Skeletal muscle satellite cell (primary cell): Measurements from ENCODE around the gene RABAC1. TPM values are rescaled to one million over a fixed set of nuclear protein-coding genes. Genes with fewer than 3 reads are reported as not detected.
A peak's percentile ranks its signal among the peaks of the same experiment; 100 is the strongest.

ENCODE experiments used
- H3K27me3 ChIP-seq: 2 replicates; pipeline ENCODE4 v1.7.0; 2013; ENCODE audit warnings: low read length; ENCODE audit not compliant: control insufficient read depth, insufficient read depth
- H3K36me3 ChIP-seq: 2 replicates; pipeline ENCODE4 v1.7.0; 2013; ENCODE audit warnings: mild to moderate bottlenecking, control low read depth, low read length; ENCODE audit not compliant: insufficient read depth
- H3K4me1 ChIP-seq: 2 replicates; pipeline ENCODE4 v1.7.0; 2013; ENCODE audit warnings: low read length; ENCODE audit not compliant: control insufficient read depth, insufficient read depth
- H3K4me2 ChIP-seq: 2 replicates; pipeline ENCODE4 v1.7.0; 2013; ENCODE audit warnings: mild to moderate bottlenecking, low read length
- H3K4me3 ChIP-seq: 2 replicates; pipeline ENCODE4 v1.7.0; 2013; ENCODE audit warnings: low read length
- H3K9ac ChIP-seq: 2 replicates; pipeline ENCODE4 v1.7.0; 2013; ENCODE audit warnings: mild to moderate bottlenecking, low read depth, low read length, moderate library complexity
- H3K9me3 ChIP-seq: replicated peaks from 2 replicates; pipeline ENCODE4 v1.7.0; 2013; ENCODE audit warnings: mild to moderate bottlenecking, control low read depth, low read length
- total RNA-seq: library from RNA; depleted of rRNA; stranded (reverse); fragments of >200 nt; gene quantifications from 2 replicates; pipeline ENCODE4 v1.2.3, GENCODE V29; 2012; rRNA removed

The RABAC1 gene
- 130 and 191 TPM in 2 replicates for total RNA-seq

- Histone ChIP-seq H3K9me3 (no peaks in the 10 kb centered on the region), H3K9ac (peak within 1 kb of the TSS; percentile 96), H3K4me3 (peak within 1 kb of the TSS; percentile 84), H3K4me1 (peaks cover 10% of the 10 kb centered on the region), H3K27me3 (no peaks in the 10 kb centered on the region), H3K36me3 (peaks cover 17% of the 10 kb centered on the region), H3K4me2 (peak within 1 kb of the TSS; percentile 90)
Observed at GRCh38 chr19:41959056-41960053, at the start of gene RABAC1. Gene RABAC1, minus strand, starts transcription at chr19:41959321. Its CDS starts 29 bp downstream, at chr19:41959292.

- Histone ChIP-seq H3K4me2 (no peak overlapping the region), H3K36me3 (no peaks in the 10 kb centered on the region), H3K27me3 (peaks cover 32% of the 10 kb centered on the region), H3K4me3 (no peak overlapping the region), H3K9ac (no peak overlapping the region), H3K9me3 (no peaks in the 10 kb centered on the region), H3K4me1 (no peaks in the 10 kb centered on the region)
Observed at GRCh38 chr19:42006569-42006968, 47.4 kb upstream of the RABAC1 start.

- Histone ChIP-seq H3K4me2 (no peak overlapping the region), H3K36me3 (no peaks in the 10 kb centered on the region), H3K27me3 (peaks cover 38% of the 10 kb centered on the region), H3K4me1 (no peaks in the 10 kb centered on the region), H3K4me3 (no peak overlapping the region), H3K9me3 (no peaks in the 10 kb centered on the region), H3K9ac (no peak overlapping the region)
Observed at GRCh38 chr19:42005504-42005903, 46.4 kb upstream of the RABAC1 start.

- Histone ChIP-seq H3K36me3 (no peaks in the 10 kb centered on the region), H3K9ac (no peak overlapping the region), H3K4me1 (no peaks in the 10 kb centered on the region), H3K4me3 (no peak overlapping the region), H3K27me3 (peaks cover 53% of the 10 kb centered on the region), H3K9me3 (no peaks in the 10 kb centered on the region), H3K4me2 (no peak overlapping the region)
Observed at GRCh38 chr19:42003506-42004294, 44.6 kb upstream of the RABAC1 start.

GRCh38 chr19:41999878-42000208 lies 40.7 kb upstream of the RABAC1 start:
- no peaks in the 10 kb centered on the region for H3K9me3 ChIP-seq
- H3K4me1 ChIP-seq, result no peaks in the 10 kb centered on the region
- no peak overlapping the region for H3K4me3 ChIP-seq
- no peak overlapping the region for H3K9ac ChIP-seq
- no peak overlapping the region for H3K4me2 ChIP-seq
- H3K27me3 ChIP-seq, result peaks cover 75% of the 10 kb centered on the region
- no peaks in the 10 kb centered on the region for H3K36me3 ChIP-seq

GRCh38 chr19:41999071-41999877 lies 40.2 kb upstream of the RABAC1 start:
- Histone ChIP-seq H3K4me2 (no peak overlapping the region), H3K9me3 (no peaks in the 10 kb centered on the region), H3K4me3 (no peak overlapping the region), H3K9ac (no peak overlapping the region), H3K36me3 (no peaks in the 10 kb centered on the region), H3K4me1 (no peaks in the 10 kb centered on the region), H3K27me3 (peaks cover 74% of the 10 kb centered on the region)

- no peaks in the 10 kb centered on the region for H3K9me3 ChIP-seq
- H3K4me2 ChIP-seq, result peak overlapping the region; percentile 61
- H3K9ac ChIP-seq, result no peak overlapping the region
- no peaks in the 10 kb centered on the region for H3K36me3 ChIP-seq
- H3K4me3 ChIP-seq, result no peak overlapping the region
- H3K4me1 ChIP-seq, result no peaks in the 10 kb centered on the region
- peaks cover 70% of the 10 kb centered on the region for H3K27me3 ChIP-seq
Observed at GRCh38 chr19:41998246-41999020, 39.3 kb upstream of the RABAC1 start.

GRCh38 chr19:41997851-41998229 lies 38.7 kb upstream of the RABAC1 start:
- H3K9ac ChIP-seq, result no peak overlapping the region
- H3K9me3 ChIP-seq, result no peaks in the 10 kb centered on the region
- no peak overlapping the region for H3K4me3 ChIP-seq
- H3K36me3 ChIP-seq, result no peaks in the 10 kb centered on the region
- no peak overlapping the region for H3K4me2 ChIP-seq
- H3K27me3 ChIP-seq, result peaks cover 74% of the 10 kb centered on the region
- no peaks in the 10 kb centered on the region for H3K4me1 ChIP-seq

GRCh38 chr19:41997121-41997850 lies 38.2 kb upstream of the RABAC1 start:
- no peaks in the 10 kb centered on the region for H3K4me1 ChIP-seq
- no peaks in the 10 kb centered on the region for H3K9me3 ChIP-seq
- peak overlapping the region; percentile 50 for H3K4me2 ChIP-seq
- H3K27me3 ChIP-seq, result peaks cover 75% of the 10 kb centered on the region
- no peak overlapping the region for H3K9ac ChIP-seq
- no peaks in the 10 kb centered on the region for H3K36me3 ChIP-seq
- H3K4me3 ChIP-seq, result no peak overlapping the region
